ENCODE data around the gene TARM1.

- TF ChIP-seq MXI1 (IDR thresholded peaks at IDR 0.05; ENCODE audit: low read depth, low read length), result no peak
- TF ChIP-seq CTCF (IDR thresholded peaks at IDR 0.05), result no peak
- no peak for TF ChIP-seq MAX (IDR thresholded peaks at IDR 0.05; ENCODE audit: low read depth)
- TF ChIP-seq POLR2AphosphoS5 (IDR thresholded peaks at IDR 0.05; ENCODE audit: low read depth, low read length), result no peak
- TF ChIP-seq GABPA (IDR thresholded peaks at IDR 0.05; ENCODE audit: low read depth), result no peak
- no peak for TF ChIP-seq EP300 (IDR thresholded peaks at IDR 0.05; ENCODE audit: borderline replicate concordance in 1 of 2, low read depth in 1 of 2, low read length in 1 of 2)
- no peak for TF ChIP-seq RCOR1 (IDR thresholded peaks at IDR 0.05; ENCODE audit: low read length)
- no peak for TF ChIP-seq TCF12 (IDR thresholded peaks at IDR 0.05)
- no peak for TF ChIP-seq MEF2A (IDR thresholded peaks at IDR 0.05; ENCODE audit: borderline replicate concordance, low read depth)
- no peak for TF ChIP-seq TAF1 (IDR thresholded peaks at IDR 0.05; ENCODE audit: borderline replicate concordance, low read depth, low read length)
These were observed 24.0 kb upstream of the TARM1 start for GRCh38 chr19:54104998-54105715.

Data from SK-N-SH (cell line).